ENCODE measurements around the gene SCMH1.
"Not testable (repeated sequence)": the region's sequence is repeated elsewhere in the genome, so short reads cannot be mapped to it uniquely, and the experiment has no call there.

The SCMH1 gene

GRCh38 chr1:41246568-41246967, 4.5 kb upstream of the SCMH1 start:
- DNase-seq, result no peak

GRCh38 chr1:41245659-41246058, 3.6 kb upstream of the SCMH1 start:
- DNase-seq, result no peak

GRCh38 chr1:41243079-41243385, 926 bp upstream of the SCMH1 start:
- peak; percentile 24 for DNase-seq

- peak; percentile 48 for DNase-seq
Measured at GRCh38 chr1:41242342-41243078, 404 bp upstream of the SCMH1 start.

- peak; percentile 38 for DNase-seq
Measured at GRCh38 chr1:41241354-41241748, 755 bp downstream of the SCMH1 start.

- DNase-seq, result no peak
Measured at GRCh38 chr1:41240781-41241353, 1.2 kb downstream of the SCMH1 start.

GRCh38 chr1:41239988-41240610, 2.0 kb downstream of the SCMH1 start:
- DNase-seq, result no peak

GRCh38 chr1:41238311-41238988, 3.7 kb downstream of the SCMH1 start:
- DNase-seq, result no peak

GRCh38 chr1:41236781-41237180, 5.3 kb downstream of the SCMH1 start:
- no peak for DNase-seq

GRCh38 chr1:41235893-41236292, 6.2 kb downstream of the SCMH1 start:
- DNase-seq, result no peak

GRCh38 chr1:41233708-41234107, 8.4 kb downstream of the SCMH1 start:
- no peak for DNase-seq

GRCh38 chr1:41232305-41232704, 9.8 kb downstream of the SCMH1 start:
- no peak for DNase-seq

- DNase-seq, result no peak
Measured at GRCh38 chr1:41230656-41231055, 11.4 kb downstream of the SCMH1 start.

GRCh38 chr1:41229219-41229618, 12.9 kb downstream of the SCMH1 start:
- DNase-seq, result not testable (repeated sequence)

- DNase-seq, result no peak
Measured at GRCh38 chr1:41226815-41227434, 15.2 kb downstream of the SCMH1 start.

GRCh38 chr1:41225495-41225894, 16.6 kb downstream of the SCMH1 start:
- no peak for DNase-seq

- DNase-seq, result no peak
Measured at GRCh38 chr1:41222496-41222895, 19.6 kb downstream of the SCMH1 start.

GRCh38 chr1:41221995-41222394, 20.1 kb downstream of the SCMH1 start:
- no peak for DNase-seq

GRCh38 chr1:41218152-41218551, 24.0 kb downstream of the SCMH1 start:
- DNase-seq, result no peak

- no peak for DNase-seq
Measured at GRCh38 chr1:41217441-41217840, 24.7 kb downstream of the SCMH1 start.

- DNase-seq, result no peak
Measured at GRCh38 chr1:41215623-41216022, 26.5 kb downstream of the SCMH1 start.

GRCh38 chr1:41213341-41213740, 28.8 kb downstream of the SCMH1 start:
- DNase-seq, result peak; percentile 3

- DNase-seq, result not testable (repeated sequence)
Measured at GRCh38 chr1:41211608-41212007, 30.5 kb downstream of the SCMH1 start.

GRCh38 chr1:41207053-41207452, 35.1 kb downstream of the SCMH1 start:
- DNase-seq, result not testable (repeated sequence)
